PFSK-1 (cell line): ENCODE measurements around the gene C3.

Experiments used
- FOXP2 ChIP-seq: optimal IDR thresholded peaks from 2 replicates; pipeline ENCODE3; 2011; ENCODE audit warnings: borderline replicate concordance, control low read depth, inconsistent platforms; ENCODE audit not compliant: insufficient read depth; ENCODE audit errors: extremely low read length, extremely low read depth
- POLR2AphosphoS5 ChIP-seq: IDR thresholded peaks from 2 replicates; pipeline ENCODE4 v1.6.1; 2012; ENCODE audit warnings: low read depth, mild to moderate bottlenecking, control low read depth, low read length, moderate library complexity
- SIN3A ChIP-seq: IDR thresholded peaks from 2 replicates; pipeline ENCODE4 v1.6.1; 2012; ENCODE audit warnings: mild to moderate bottlenecking, low read length, moderate library complexity, borderline replicate concordance; ENCODE audit not compliant: insufficient read depth
- TAF1 ChIP-seq: IDR thresholded peaks from 2 replicates; pipeline ENCODE4 v1.6.1; 2012; ENCODE audit warnings: low read length, control low read depth, borderline replicate concordance; ENCODE audit not compliant: insufficient read depth
- TF ChIP-seq, protein P1 (sequence below), 2 experiments: IDR thresholded peaks; 2 replicates each; pipeline versions ENCODE4 v1.6.1 to v1.8.0; 2011 to 2012; ENCODE audit warnings: low read depth in 2 of 2, low read length in 2 of 2, control low read depth in 1 of 2, inconsistent platforms in 1 of 2, mild to moderate bottlenecking in 1 of 2, moderate library complexity in 1 of 2; ENCODE audit not compliant: insufficient read depth in 1 of 2

The C3 gene

DNA sequence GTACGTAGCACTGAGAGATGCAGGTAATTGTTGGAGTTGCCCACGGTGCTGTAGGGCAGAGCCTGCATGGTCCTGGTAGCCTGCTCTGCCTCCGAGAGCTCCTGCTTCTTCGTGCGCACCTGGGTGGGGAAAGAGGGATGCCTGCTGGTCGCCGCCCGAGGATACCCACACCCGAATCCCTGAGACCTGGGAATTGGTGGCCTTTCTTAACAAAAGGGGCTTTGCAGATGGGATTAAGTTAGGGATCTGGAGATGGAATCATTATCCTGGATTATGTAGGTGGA, 9.4 kb downstream of the C3 start:
- TF ChIP-seq FOXP2: no peak
- no peak for TF ChIP-seq SIN3A
- TF ChIP-seq, protein P1, sequence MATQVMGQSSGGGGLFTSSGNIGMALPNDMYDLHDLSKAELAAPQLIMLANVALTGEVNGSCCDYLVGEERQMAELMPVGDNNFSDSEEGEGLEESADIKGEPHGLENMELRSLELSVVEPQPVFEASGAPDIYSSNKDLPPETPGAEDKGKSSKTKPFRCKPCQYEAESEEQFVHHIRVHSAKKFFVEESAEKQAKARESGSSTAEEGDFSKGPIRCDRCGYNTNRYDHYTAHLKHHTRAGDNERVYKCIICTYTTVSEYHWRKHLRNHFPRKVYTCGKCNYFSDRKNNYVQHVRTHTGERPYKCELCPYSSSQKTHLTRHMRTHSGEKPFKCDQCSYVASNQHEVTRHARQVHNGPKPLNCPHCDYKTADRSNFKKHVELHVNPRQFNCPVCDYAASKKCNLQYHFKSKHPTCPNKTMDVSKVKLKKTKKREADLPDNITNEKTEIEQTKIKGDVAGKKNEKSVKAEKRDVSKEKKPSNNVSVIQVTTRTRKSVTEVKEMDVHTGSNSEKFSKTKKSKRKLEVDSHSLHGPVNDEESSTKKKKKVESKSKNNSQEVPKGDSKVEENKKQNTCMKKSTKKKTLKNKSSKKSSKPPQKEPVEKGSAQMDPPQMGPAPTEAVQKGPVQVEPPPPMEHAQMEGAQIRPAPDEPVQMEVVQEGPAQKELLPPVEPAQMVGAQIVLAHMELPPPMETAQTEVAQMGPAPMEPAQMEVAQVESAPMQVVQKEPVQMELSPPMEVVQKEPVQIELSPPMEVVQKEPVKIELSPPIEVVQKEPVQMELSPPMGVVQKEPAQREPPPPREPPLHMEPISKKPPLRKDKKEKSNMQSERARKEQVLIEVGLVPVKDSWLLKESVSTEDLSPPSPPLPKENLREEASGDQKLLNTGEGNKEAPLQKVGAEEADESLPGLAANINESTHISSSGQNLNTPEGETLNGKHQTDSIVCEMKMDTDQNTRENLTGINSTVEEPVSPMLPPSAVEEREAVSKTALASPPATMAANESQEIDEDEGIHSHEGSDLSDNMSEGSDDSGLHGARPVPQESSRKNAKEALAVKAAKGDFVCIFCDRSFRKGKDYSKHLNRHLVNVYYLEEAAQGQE (IDR thresholded peaks at IDR 0.05; ENCODE audit: insufficient read depth in 1 of 2, low read depth in 2 of 2, low read length in 2 of 2): no peak
- no peak for TF ChIP-seq POLR2AphosphoS5
- no peak for TF ChIP-seq TAF1

DNA sequence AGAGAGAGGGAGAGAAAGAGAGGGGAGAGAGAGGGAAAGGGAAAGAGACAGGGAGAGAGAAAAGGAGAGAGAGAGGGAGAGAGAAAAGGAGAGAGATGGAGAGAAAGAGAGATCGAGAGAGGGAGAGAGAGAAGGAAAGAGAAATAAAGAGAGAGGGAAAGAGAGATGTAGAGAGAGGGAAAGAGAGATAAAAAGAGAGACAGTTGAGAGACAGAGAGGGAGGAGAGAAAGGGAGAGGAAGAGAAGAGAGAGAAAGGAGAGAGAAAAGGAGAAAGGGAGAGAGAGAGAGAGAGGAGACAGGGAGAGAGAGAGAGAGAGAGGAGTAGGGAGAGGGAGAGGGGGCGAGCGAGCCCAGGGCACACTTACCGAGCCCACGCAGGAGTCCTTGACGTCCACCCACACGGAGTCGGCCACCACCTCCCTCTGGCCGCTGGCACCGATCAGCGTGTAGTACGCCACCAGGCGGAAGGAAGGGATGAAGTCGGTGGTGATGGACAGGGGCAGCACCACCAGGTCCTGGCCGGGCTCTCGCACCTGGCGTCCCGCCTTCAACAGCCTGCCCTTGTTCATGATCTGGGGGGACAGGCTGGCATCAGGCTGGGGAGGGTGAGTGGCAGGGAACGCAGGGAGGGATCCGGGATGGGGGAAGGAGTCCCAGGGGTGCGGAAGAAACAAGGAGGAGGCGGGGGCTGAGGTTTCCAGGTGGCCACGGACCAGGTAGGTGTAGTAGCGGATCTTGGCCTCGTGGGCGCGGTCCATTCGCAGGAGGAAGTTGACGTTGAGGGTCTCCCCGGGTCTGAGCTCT, 10.0 kb downstream of the C3 start:
- TF ChIP-seq SIN3A: no peak
- no peak for TF ChIP-seq TAF1
- TF ChIP-seq, protein P1 (IDR thresholded peaks at IDR 0.05; ENCODE audit: insufficient read depth in 1 of 2, low read depth in 2 of 2, low read length in 2 of 2): no peak
- TF ChIP-seq FOXP2: no peak

DNA sequence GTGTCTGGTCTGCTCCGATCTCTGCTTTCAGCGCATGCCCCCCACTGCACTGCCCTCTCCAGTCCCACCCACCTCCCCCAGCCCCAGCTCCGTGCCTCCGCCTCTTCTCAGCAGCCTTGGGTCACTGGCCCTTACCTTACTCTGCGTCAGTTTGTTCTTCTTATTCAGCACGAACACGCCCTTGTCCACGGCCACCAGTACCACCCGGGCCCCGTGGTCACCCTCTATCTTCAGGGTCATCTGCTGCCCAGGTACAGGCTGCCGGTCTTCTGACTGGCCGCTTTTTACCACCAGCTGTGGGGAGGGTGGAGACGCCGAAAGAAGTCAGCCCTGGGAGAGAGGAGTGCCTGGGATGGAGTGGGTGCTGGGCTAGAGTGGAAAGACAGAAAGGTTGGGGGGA, 10.9 kb downstream of the C3 start:
- no peak for TF ChIP-seq TAF1
- no peak for TF ChIP-seq FOXP2
- TF ChIP-seq, protein P1 (IDR thresholded peaks at IDR 0.05; ENCODE audit: insufficient read depth in 1 of 2, low read depth in 2 of 2, low read length in 2 of 2): no peak
- no peak for TF ChIP-seq POLR2AphosphoS5
- no peak for TF ChIP-seq SIN3A

DNA sequence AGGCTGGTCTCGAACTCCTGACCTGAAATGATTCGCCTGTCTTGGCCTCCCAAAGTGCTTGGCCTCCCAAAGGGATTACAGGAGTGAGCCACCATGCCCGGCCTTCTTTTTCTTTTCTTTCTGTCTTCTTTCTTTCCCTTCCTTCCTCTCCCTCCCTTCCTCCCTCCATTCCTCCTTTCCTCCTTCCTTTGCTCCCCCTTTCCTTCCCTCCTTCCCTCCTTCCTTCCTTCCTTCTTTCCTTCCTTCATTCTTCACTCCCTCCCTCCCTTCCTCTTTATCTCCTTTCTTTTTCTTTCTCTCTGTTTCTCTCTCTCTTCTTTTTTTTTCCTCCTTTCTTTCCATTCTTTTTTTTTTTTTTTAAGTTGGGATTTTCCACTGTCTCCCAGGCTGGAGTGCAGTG, 12.1 kb downstream of the C3 start:
- no peak for TF ChIP-seq FOXP2
- no peak for TF ChIP-seq TAF1

DNA sequence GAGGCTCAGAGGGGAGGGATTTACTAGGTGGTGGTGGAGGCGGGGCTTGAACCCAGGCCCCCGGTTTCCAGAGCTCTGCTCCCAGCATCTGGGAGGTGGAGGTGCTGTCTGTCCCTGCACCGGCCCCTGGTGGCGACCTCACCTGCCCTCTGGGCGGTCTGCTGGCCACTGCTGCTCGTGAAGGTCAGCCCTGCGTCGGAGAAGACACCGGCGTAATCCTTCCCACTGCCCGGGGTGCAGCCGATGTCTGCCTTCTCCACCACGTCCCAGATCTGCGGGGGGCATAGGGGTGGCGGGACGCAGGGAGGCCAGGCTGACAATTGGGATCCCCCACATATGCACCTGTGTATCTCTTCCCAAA, 12.8 kb downstream of the C3 start:
- TF ChIP-seq TAF1: no peak
- TF ChIP-seq, protein P1 (IDR thresholded peaks at IDR 0.05; ENCODE audit: insufficient read depth in 1 of 2, low read depth in 2 of 2, low read length in 2 of 2): no peak
- TF ChIP-seq POLR2AphosphoS5: no peak
- TF ChIP-seq FOXP2: no peak
- TF ChIP-seq SIN3A: no peak
